GM10248 (cell line): ENCODE results near the gene HDAC4.

Experiments used
- CTCF ChIA-PET: fragments of 300-600 bp; sonication (Branson Sonifier 250); formaldehyde crosslinking; extraction: SDS; loops from one replicate; lab custom pipeline; 2021; ENCODE audit warnings: antibody characterized with exemption; lab: Yijun Ruan, JAX
- POLR2A ChIA-PET: fragments of 350-650 bp; sonication (Branson Sonifier 250); formaldehyde crosslinking; extraction: SDS; loops from one replicate; lab custom pipeline; 2020; ENCODE audit warnings: antibody characterized with exemption; lab: Yijun Ruan, JAX
- DNase-seq: peaks from one replicate; pipeline ENCODE4 v3.0.0; 2012; ENCODE audit errors: extremely low spot score
- TF ChIP-seq, protein P1 (sequence below): IDR thresholded peaks from 2 replicates; pipeline ENCODE4 v1.5.1; 2012; ENCODE audit warnings: mild to moderate bottlenecking, low read depth; ENCODE audit errors: extremely low read depth, missing control alignments, control extremely low read depth

The HDAC4 gene

GRCh38 chr2:239013678-239013976, 387.2 kb downstream of the HDAC4 start:
- ChIA-PET CTCF (interaction anchor here (0.9 to 1.2 kb wide), 2 partner anchors 9 to 10 kb away, joined by 3 to 4 read pairs; no protein-coding TSS in a partner anchor), POLR2A (no interaction called here)
- TF ChIP-seq, protein P1, sequence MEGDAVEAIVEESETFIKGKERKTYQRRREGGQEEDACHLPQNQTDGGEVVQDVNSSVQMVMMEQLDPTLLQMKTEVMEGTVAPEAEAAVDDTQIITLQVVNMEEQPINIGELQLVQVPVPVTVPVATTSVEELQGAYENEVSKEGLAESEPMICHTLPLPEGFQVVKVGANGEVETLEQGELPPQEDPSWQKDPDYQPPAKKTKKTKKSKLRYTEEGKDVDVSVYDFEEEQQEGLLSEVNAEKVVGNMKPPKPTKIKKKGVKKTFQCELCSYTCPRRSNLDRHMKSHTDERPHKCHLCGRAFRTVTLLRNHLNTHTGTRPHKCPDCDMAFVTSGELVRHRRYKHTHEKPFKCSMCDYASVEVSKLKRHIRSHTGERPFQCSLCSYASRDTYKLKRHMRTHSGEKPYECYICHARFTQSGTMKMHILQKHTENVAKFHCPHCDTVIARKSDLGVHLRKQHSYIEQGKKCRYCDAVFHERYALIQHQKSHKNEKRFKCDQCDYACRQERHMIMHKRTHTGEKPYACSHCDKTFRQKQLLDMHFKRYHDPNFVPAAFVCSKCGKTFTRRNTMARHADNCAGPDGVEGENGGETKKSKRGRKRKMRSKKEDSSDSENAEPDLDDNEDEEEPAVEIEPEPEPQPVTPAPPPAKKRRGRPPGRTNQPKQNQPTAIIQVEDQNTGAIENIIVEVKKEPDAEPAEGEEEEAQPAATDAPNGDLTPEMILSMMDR, result no peak
- no peak for DNase-seq

DNA sequence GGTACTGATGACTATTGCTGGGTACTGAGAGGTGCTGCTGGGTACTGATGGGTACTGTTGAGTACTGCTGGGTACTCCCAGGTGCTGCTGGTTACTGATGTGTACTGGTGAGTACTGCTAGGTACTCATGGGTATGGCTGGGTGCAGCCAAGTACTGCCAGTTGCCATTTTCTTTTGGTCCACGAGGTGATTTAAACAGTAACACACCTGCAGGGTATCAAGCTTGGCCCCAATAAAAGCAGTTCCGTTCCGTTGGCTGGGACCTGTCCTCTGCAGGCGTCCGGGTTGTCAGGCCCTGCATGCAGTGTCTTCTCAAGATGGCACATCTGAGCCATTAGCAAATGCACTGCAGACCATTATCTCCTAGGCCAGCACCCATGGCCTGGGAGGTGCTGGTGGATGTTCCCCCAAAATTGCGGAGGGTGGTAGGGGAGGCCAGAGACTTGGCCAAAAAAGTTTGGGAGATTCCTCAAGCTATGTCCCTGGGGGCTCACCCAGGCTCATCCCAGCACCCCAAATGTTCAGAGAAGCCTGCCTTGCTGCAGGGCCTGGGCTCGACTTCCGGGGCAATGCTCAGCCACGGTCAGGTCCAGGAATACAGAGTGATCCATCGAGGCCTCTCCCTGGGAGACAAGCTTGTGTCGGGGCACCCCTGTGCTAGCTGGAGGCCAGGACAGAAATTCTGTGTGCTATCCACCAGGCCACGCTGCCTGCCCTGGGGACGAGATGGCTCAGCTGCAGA, 387.7 kb downstream of the HDAC4 start:
- POLR2A ChIA-PET, result no interaction called here
- no peak for DNase-seq
- TF ChIP-seq, protein P1, result no peak
- CTCF ChIA-PET, result interaction anchor here (0.9 to 1.2 kb wide), 2 partner anchors 10 kb away, joined by 3 to 4 read pairs; no protein-coding TSS in a partner anchor

DNA sequence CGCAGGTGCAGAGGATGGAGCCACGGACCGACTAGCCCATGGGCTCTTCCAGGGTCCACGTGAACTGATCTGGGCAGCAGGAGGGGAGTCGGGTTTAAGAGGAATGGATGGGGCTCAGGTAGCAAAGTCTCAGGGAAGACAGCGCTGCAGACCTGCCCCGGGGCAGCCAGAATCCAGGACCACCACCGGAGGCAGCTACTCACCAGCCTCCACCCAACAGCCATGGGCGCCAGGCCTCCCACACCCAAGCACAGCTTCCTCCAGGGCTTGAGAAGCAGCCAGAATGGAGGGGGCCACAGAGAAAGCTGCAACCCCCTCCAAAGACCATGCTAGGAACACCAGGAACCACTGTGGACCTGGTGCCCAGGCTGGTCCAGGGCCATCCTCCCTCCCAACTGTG, 388.6 kb downstream of the HDAC4 start:
- CTCF ChIA-PET, result no interaction called here
- DNase-seq, result no peak
- TF ChIP-seq, protein P1, result no peak
- POLR2A ChIA-PET, result no interaction called here

- ChIA-PET CTCF (no interaction called here), POLR2A (no interaction called here)
- TF ChIP-seq, protein P1, result no peak
- no peak for DNase-seq
These were observed 391.2 kb downstream of the HDAC4 start for GRCh38 chr2:239009589-239009961.

GRCh38 chr2:239008677-239009588, 391.9 kb downstream of the HDAC4 start:
- CTCF ChIA-PET, result no interaction called here
- DNase-seq, result no peak
- TF ChIP-seq, protein P1, result no peak
- POLR2A ChIA-PET, result no interaction called here

DNA sequence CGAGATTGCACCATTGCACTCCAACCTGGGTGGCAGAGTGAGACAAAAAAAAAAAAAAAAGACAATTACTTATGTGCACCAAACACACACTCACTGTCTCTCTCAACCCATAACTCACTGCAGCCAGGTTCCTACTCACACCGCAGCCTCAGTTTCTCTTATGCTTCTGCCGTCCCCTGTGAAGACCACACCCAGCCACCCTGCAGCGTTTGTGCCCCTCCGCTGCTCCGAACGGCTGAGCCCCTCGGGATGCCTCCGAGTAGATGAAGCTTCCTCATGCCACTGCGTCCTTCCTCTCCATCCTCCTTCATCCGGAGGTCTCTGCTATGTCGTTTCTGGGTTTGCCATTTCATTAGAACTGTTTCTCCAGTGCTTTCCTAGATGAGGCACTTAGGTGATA, 392.8 kb downstream of the HDAC4 start:
- ChIA-PET POLR2A (no interaction called here), CTCF (no interaction called here)
- TF ChIP-seq, protein P1, result no peak
- DNase-seq, result no peak
